GM12878 (cell line): ENCODE results near the gene NDEL1. TPM values are rescaled to one million over a fixed set of nuclear protein-coding genes. Genes with fewer than 3 reads are reported as not detected.

Experiments used
- ATAC-seq: fragments of 200-7000 bp; cut with Tn5 transposase; 3 replicates; pipeline ENCODE4 v1.9.1; 2020; ENCODE audit warnings: mild to moderate bottlenecking, moderate library complexity
- BruUV-seq: library from RNA; stranded (reverse); fragments of 400-500 nt; replicated peaks from 2 replicates; lab custom pipeline; 2021; lab: Mats Ljungman, UMichigan
- CTCF ChIA-PET: fragments of 300-600 bp; sonication (Branson Sonifier 250); formaldehyde crosslinking; extraction: SDS; loops from one replicate; lab custom pipeline; 2021; ENCODE audit warnings: inconsistent platforms; lab: Yijun Ruan, JAX
- POLR2A ChIA-PET: fragments of 350-600 bp; formaldehyde crosslinking; extraction: SDS; loops from one replicate; lab custom pipeline; 2021; ENCODE audit warnings: inconsistent platforms; lab: Charles Lee
- RAD21 ChIA-PET: fragments of 300-600 bp; sonication (Branson Sonifier 250); formaldehyde crosslinking; loops from one replicate; lab custom pipeline; 2023; ENCODE audit warnings: antibody characterized with exemption; ENCODE audit not compliant: unreplicated experiment; lab: Charles Lee
- SMC1A ChIA-PET: fragments of 300-600 bp; sonication (Branson Sonifier 250); formaldehyde crosslinking; loops from one replicate; lab custom pipeline; 2023; ENCODE audit not compliant: unreplicated experiment, uncharacterized antibody; lab: Charles Lee
- DNase-seq: peaks from one replicate; pipeline ENCODE4 v3.0.0-alpha.2; 2011; ENCODE audit warnings: low read depth, low spot score
- FAIRE-seq: peaks from 3 replicates; lab custom pipeline; 2011; peaks lifted over from hg19 to GRCh38; lab: Jason Lieb, UNC
- H2AFZ ChIP-seq: 2 replicates; pipeline ENCODE4 v1.6.0; 2011; ENCODE audit warnings: low read depth, low read length, control low read depth; ENCODE audit not compliant: control insufficient read depth
- H3K27ac ChIP-seq: 2 replicates; pipeline ENCODE4 v1.5.1; 2011; ENCODE audit warnings: control low read depth; ENCODE audit not compliant: control insufficient read depth, insufficient read depth
- H3K27me3 ChIP-seq, 2 experiments: replicated peaks in 1 of 2; 2 replicates each; pipeline versions ENCODE4 v1.6.0 to v1.6.1; 2011; ENCODE audit warnings: low read length in 1 of 2; ENCODE audit not compliant: control insufficient read depth in 2 of 2, insufficient read depth in 2 of 2
- H3K36me3 ChIP-seq, 2 experiments: 2 replicates each; pipeline ENCODE4 v1.5.1; 2011; ENCODE audit warnings: low read length in 1 of 2; ENCODE audit not compliant: control insufficient read depth in 2 of 2, insufficient read depth in 2 of 2
- H3K4me1 ChIP-seq: 2 replicates; pipeline ENCODE4 v1.6.1; 2011; ENCODE audit warnings: mild to moderate bottlenecking, low read length, moderate library complexity, mixed read lengths; ENCODE audit not compliant: control insufficient read depth, insufficient read depth
- H3K4me2 ChIP-seq: 2 replicates; pipeline ENCODE4 v1.6.0; 2011; ENCODE audit warnings: control low read depth; ENCODE audit not compliant: control insufficient read depth, insufficient read depth
- H3K4me3 ChIP-seq: fragments of 200-600 bp; sonication (generic); 2 replicates; pipeline ENCODE4 v1.5.1; 2016
- H3K79me2 ChIP-seq: 2 replicates; pipeline ENCODE4 v1.6.0; 2011; ENCODE audit warnings: low read length; ENCODE audit not compliant: control insufficient read depth, insufficient read depth
- H3K9ac ChIP-seq: 2 replicates; pipeline ENCODE4 v1.8.0; 2011; ENCODE audit warnings: low read length, control low read depth, mixed read lengths; ENCODE audit not compliant: control insufficient read depth, insufficient read depth
- H3K9me3 ChIP-seq: replicated peaks from 3 replicates; pipeline ENCODE4 v1.5.1; 2011; ENCODE audit warnings: mild to moderate bottlenecking, low read length; ENCODE audit not compliant: control insufficient read depth, insufficient read depth
- H4K20me1 ChIP-seq: 2 replicates; pipeline ENCODE4 v1.6.0; 2011; ENCODE audit not compliant: control insufficient read depth, insufficient read depth
- BMI1 ChIP-seq: fragments of 450-650 bp; IDR thresholded peaks from 2 replicates; pipeline ENCODE4 v1.6.1; 2016; ENCODE audit warnings: mild to moderate bottlenecking, moderate library complexity, borderline replicate concordance
- CBX5 ChIP-seq: sonication (generic); IDR thresholded peaks from 2 replicates; pipeline ENCODE4 v1.6.1; 2016; ENCODE audit warnings: low read depth, moderate library complexity, mild to moderate bottlenecking, inconsistent platforms
- ELK1 ChIP-seq: IDR thresholded peaks from 2 replicates; pipeline ENCODE4 v1.6.1; 2012; ENCODE audit warnings: low read depth, low read length, improper control_type of control experiment
- FOS ChIP-seq: IDR thresholded peaks from 3 replicates; pipeline ENCODE4 v1.6.1; 2011; ENCODE audit warnings: borderline replicate concordance; ENCODE audit not compliant: insufficient read length; ENCODE audit errors: extremely low read depth
- JUNB ChIP-seq: IDR thresholded peaks from 2 replicates; pipeline ENCODE4 v1.6.1; 2016; ENCODE audit warnings: antibody characterized with exemption, mild to moderate bottlenecking
- PBX3 ChIP-seq: IDR thresholded peaks from 2 replicates; pipeline ENCODE4 v1.6.1; 2011; ENCODE audit warnings: mild to moderate bottlenecking, low read depth, low read length, moderate library complexity; ENCODE audit not compliant: insufficient replicate concordance
- RB1 ChIP-seq: fragments of 450-650 bp; formaldehyde crosslinking; IDR thresholded peaks from 2 replicates; pipeline ENCODE4 v1.6.1; 2017; ENCODE audit warnings: mild to moderate bottlenecking, borderline replicate concordance
- SP1 ChIP-seq: IDR thresholded peaks from one replicate; pipeline ENCODE4 v1.6.1; 2011; ENCODE audit warnings: low read depth, low read length
- SREBF1 ChIP-seq: IDR thresholded peaks from 2 replicates; pipeline ENCODE4 v1.6.1; 2012; ENCODE audit warnings: mild to moderate bottlenecking, low read length
- STAT1 ChIP-seq: fragments of 450-650 bp; conservative IDR thresholded peaks from 2 replicates; pipeline ENCODE4 v1.6.1; 2014; ENCODE audit warnings: antibody characterized with exemption, mild to moderate bottlenecking
- STAT3 ChIP-seq: IDR thresholded peaks from 2 replicates; pipeline ENCODE4 v1.6.1; 2011; ENCODE audit warnings: low read depth, low read length, improper control_type of control experiment
- TCF7 ChIP-seq: IDR thresholded peaks from 2 replicates; pipeline ENCODE4 v1.6.1; 2014; ENCODE audit warnings: antibody characterized with exemption, borderline replicate concordance
- USF1 ChIP-seq: IDR thresholded peaks from 2 replicates; pipeline ENCODE4 v1.6.1; 2011; ENCODE audit warnings: borderline replicate concordance, low read depth, mild to moderate bottlenecking, moderate library complexity, mixed read lengths, low read length; ENCODE audit not compliant: insufficient read depth; ENCODE audit errors: extremely low read length
- YBX1 ChIP-seq: fragments of 450-650 bp; IDR thresholded peaks from 2 replicates; pipeline ENCODE4 v1.6.1; 2016; ENCODE audit warnings: antibody characterized with exemption
- WGBS: methylation state at CpG from one replicate; pipeline ENCODE4 v1.1.6; 2016; ENCODE audit warnings: low lambda C conversion rate; ENCODE audit not compliant: insufficient replicate concordance, insufficient coverage; ENCODE audit errors: missing lambda C conversion rate; 5-methylcytosine and 5-hydroxymethylcytosine counted together
- in situ Hi-C: fragments of 300-500 bp; cut with MboI; formaldehyde crosslinking; loops from 9 replicates; pipeline ENCODE4 v1.14.3; 2018; ENCODE audit warnings: mixed read lengths
- intact Hi-C: fragments of 100-400 bp; cut with micrococcal nuclease; formaldehyde crosslinking; loops from one replicate; pipeline ENCODE4 v1.14.2; 2022; ENCODE audit not compliant: unreplicated experiment
- polyA plus RNA-seq, 11 experiments: library from polyadenylated mRNA; depleted of rRNA in 4 of 11; unstranded in 6 of 11; stranded (reverse) in 5 of 11; fragments of >200 nt; fragmentation: Nextera tagmentation in 4 of 11; fragmentation: Illumina TruSeq in 1 of 11; extraction: Ambion mirVana in 4 of 11; extraction: Trizol in 1 of 11; gene quantifications; 1 replicate in 1 of 11; 2 replicates in 10 of 11; pipeline versions ENCODE4 v1.2.1 to v1.2.3, GENCODE V29; 2011 to 2016; ENCODE audit warnings: inconsistent platforms in 2 of 11, missing spikeins in 2 of 11, low read depth in 1 of 11
- total RNA-seq, 4 experiments: library from RNA; depleted of rRNA in 3 of 4; stranded (reverse); fragments of >200 nt in 3 of 4; fragmentation: Illumina TruSeq in 1 of 4; extraction: Trizol in 1 of 4; gene quantifications; 2 replicates each; pipeline versions ENCODE4 v1.2.1 to v1.2.3, GENCODE V29; 2013 to 2021

NDEL1 gene
- total and polyA plus RNA-seq, 10 of the 15 experiments (the other 5 are each of a cell fraction or from before 2014, with no cell fraction given) = 0.72 to 41.5 (median 29.9) TPM

GRCh38 chr17:8499171-8499570 is 63.5 kb downstream of the NDEL1 start:
- no peaks in the 10 kb centered on the region; a peak in 2 of 4 replicates for H3K27me3 ChIP-seq
- ChIA-PET POLR2A (no interaction called here), RAD21 (no interaction called here), SMC1A (no interaction called here), CTCF (interaction anchor here (1.2 kb wide), 1 partner anchor 14 kb away, joined by 7 read pairs; no protein-coding TSS in a partner anchor)
- H3K9me3 ChIP-seq = no peaks in the 10 kb centered on the region
- H3K36me3 ChIP-seq = no peaks in the 10 kb centered on the region
- in situ Hi-C loops (no loop called here), intact Hi-C loops (no loop called here)
- H3K4me1 ChIP-seq = no peaks in the 10 kb centered on the region
- BruUV-seq = no TSS peak
- no peak overlapping the region for H3K4me2 ChIP-seq
- H3K4me3 ChIP-seq = no peak overlapping the region
- no peak for FAIRE-seq
- no peak for DNase-seq
- TF ChIP-seq PBX3 (no peak), BMI1 (no peak), USF1 (no peak), SREBF1 (no peak), SP1 (no peak), TCF7 (no peak), ELK1 (no peak), STAT1 (no peak), RB1 (no peak), JUNB (no peak), YBX1 (no peak), FOS (no peak), CBX5 (no peak), STAT3 (no peak)
- no peaks in the 10 kb centered on the region for H4K20me1 ChIP-seq
- H2AFZ ChIP-seq = no peak overlapping the region
- H3K9ac ChIP-seq = no peak overlapping the region
- ATAC-seq = no peak
- H3K27ac ChIP-seq = no peak overlapping the region
- H3K79me2 ChIP-seq = no peaks in the 10 kb centered on the region
- 56% methylated on average over 9 of the region's 9 CpGs for WGBS
